Measurements from ENCODE around the gene PDPN.

The PDPN gene

GRCh38 chr1:13577846-13578245, 5.8 kb upstream of the PDPN start:
- DNase-seq (ENCODE audit: low read depth, low spot score) = no peak

DNA sequence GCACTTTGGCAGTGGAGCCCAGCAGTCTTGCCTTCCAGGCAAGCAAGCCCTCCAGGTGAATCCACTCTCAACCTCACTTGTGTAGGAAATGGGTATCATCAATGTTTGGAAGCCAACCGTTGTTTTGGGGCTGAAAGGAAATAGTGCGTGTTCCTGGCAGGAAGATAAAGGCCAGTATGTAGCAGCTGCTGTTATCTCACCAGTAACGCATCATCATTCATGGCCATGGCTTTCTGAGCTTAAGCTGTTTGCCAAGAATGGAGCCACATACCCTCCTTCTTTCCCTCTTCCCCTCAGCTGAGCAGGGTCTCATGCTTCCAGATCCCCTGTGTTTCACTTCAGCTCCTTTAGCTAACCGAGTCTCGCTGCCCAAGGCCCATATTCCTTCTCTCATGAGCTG, 2.2 kb upstream of the PDPN start:
- DNase-seq (ENCODE audit: low read depth, low spot score) = no peak

DNA sequence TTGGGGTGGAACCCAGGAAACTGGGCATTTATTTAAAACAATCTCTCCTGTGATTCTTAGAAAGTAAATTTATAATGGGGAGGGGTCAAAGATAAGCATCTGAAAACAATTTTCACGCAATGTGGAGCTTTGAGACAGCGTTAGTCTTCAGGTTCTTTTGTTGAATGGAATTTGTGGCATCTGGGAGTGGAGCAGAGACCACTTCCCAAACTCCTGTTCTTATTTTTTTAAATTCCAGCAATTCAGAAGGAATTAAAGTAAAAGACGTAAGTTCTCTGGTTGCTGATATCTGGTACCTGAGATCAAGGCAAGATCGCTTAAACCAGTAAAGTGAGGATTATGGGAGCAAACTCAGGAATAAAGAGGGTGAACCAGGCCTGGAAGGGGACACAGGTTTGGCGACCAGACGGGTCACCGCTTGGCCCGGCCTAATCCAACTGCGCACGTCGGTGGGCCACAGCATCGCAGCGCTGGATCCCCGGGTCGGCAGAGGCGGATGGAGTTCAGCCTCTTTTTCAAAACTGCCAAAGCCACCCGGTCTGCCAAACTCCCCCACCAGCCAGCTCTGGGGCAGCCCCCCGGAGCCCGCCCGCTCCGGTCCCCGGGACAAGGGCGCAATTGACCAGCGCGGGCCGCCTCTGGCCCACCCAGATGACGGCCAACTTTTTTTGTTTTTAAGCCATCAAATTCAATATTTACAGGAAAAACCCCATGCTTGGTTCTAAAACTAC, 754 bp upstream of the PDPN start:
- DNase-seq (ENCODE audit: low read depth, low spot score) = no peak

GRCh38 chr1:13583966-13584791, 547 bp downstream of the PDPN start:
- no peak for DNase-seq (ENCODE audit: low read depth, low spot score)

DNA sequence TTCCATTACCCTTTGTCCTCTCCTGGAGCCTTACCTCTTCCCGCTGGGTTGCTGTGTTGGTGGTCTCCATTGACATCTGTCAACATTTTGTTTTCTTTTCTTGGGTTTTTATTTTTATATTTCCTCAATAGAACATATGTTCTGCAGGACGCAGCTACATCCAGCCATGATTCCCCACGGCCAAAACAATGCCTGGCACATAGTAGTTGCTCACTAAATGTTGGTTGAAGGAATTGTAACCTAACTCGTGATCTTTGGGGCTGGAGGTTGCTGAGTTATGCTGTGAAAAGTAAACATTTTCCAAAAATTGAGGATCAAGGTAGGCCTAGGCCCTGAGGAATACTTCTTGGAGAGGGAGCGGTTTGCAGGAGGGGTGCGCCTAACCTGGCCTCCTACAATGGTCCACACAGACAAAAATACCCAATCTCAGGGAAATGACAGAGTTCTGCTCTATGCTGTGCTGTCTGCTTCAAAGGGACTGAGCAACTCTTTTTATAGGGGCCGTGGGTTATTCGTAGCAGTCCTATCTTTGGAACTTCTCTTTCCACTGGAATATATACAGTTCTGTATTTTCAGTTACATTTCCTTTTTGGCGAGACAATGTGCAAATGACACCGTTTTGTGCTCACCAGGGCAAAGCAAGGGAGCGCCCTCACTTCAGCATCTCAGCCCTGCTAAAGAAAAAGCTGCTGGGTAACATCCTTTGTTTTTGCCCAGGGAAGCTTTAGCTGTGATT, 1.4 kb downstream of the PDPN start:
- DNase-seq (ENCODE audit: low read depth, low spot score) = no peak

GRCh38 chr1:13585612-13585991, 2.0 kb downstream of the PDPN start:
- DNase-seq (ENCODE audit: low read depth, low spot score) = no peak

DNA sequence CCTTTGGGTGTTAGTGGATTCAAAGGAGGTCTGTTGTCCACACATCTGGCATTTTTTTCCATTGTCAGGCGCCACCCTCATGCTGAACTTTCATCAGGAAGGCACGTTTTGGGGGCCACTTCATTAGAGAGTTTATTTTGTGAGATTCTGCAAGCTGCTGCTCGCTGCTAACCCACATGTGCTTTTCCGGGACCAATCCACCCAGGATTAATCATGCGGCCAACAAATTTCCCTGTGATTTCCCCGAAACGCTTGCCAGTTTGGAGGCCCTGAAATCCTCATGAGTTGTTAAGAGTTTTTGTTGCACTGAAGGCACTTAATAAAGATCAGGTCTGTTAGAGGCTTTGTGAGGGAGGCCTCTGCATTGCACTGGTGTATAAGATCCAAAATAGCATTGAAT, 2.4 kb downstream of the PDPN start:
- DNase-seq (ENCODE audit: low read depth, low spot score) = no peak

DNA sequence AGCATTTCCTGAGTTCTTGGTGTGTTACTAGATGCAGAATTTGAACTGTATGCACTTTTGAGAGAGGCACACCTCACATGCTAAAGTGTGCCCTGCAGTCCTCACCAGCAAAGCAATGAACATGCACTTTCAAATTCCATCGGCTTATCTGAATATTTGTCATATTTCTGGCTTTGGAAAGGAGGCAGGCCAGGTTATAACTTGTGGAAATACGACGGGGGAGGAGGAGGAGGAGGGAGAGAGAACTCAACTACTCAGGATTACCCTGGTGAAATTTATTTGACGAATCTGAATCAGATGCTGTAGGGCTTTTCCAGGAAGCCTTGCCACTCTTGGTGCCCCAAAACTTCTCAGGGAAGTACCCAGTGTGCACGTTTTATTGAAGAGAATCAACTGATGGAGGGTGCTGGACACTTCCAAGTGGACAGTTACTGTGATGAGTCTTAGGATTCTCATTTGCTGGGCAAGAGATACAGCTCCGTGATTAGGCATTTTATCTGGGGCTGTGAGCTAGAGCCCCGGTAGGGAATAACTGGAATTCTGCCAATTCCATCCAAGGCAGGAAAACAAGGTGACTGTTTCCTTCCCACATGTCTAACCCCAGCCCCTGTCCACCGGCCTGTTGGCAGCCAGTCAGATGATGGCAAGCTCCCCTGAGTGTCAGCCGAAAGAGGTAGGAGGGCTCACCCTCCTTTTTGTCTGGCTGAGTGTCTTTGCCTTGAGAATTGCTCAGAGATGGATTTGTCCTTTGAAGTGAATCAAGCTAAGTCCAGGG, 3.8 kb downstream of the PDPN start:
- no peak for DNase-seq (ENCODE audit: low read depth, low spot score)

GRCh38 chr1:13588946-13589796, 5.5 kb downstream of the PDPN start:
- DNase-seq (ENCODE audit: low read depth, low spot score) = no peak

- DNase-seq (ENCODE audit: low read depth, low spot score) = no peak
Observed at GRCh38 chr1:13590486-13590885, 6.9 kb downstream of the PDPN start.

DNA sequence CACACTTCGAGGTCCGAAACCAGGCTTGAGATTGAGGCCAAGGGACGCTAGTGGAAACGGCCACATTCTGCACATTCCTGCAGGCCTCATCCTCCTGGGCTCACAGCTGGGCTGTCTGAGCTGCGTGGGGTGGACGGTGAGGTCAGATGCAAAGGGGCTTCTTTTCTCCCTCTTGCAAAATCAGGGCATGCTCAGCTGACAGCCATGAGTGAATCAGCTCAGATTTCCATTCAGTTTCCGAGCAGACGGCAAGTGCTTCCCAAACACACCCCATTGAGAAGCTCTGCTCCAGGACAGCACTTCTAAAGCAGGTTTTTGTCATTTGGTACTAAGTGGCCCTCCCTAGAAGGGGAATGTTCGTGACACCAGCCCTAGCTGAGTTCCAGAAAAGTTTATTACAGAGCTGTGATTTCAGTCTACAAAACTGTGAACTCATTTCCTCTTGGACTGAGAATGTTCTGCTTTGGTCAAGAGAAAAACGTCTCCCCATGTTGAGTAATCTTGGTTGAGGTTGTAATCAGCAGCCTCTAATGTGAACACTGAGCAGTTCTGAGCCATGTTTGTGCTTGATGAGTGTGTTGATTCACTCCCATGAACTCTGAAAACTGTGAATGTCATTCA, 10.0 kb downstream of the PDPN start:
- no peak for DNase-seq (ENCODE audit: low read depth, low spot score)

GRCh38 chr1:13595411-13595810, 11.8 kb downstream of the PDPN start:
- DNase-seq (ENCODE audit: low read depth, low spot score) = no peak

DNA sequence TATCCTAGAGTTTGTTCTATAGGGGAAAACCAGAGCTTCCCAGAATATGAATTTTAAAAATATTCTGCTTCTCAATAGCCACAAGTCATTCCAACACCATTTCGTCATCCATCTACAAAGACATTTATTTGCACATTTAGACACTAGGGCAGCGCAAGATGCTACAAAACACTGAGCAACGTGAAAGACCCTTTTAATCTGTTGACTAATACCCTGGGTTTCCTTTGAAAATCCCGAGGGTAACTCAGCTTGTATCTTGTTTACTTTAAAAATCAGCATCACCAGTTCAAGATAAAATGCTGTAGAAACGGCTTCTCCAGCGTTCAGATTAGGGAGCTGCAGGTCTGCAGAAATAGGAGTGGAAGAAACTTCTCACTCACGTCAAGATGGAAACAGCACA, 13.5 kb downstream of the PDPN start:
- DNase-seq (ENCODE audit: low read depth, low spot score) = no peak

- DNase-seq (ENCODE audit: low read depth, low spot score) = no peak
Observed at GRCh38 chr1:13600762-13601453, 17.3 kb downstream of the PDPN start.

GRCh38 chr1:13604176-13604575, 20.5 kb downstream of the PDPN start:
- DNase-seq (ENCODE audit: low read depth, low spot score) = no peak

DNA sequence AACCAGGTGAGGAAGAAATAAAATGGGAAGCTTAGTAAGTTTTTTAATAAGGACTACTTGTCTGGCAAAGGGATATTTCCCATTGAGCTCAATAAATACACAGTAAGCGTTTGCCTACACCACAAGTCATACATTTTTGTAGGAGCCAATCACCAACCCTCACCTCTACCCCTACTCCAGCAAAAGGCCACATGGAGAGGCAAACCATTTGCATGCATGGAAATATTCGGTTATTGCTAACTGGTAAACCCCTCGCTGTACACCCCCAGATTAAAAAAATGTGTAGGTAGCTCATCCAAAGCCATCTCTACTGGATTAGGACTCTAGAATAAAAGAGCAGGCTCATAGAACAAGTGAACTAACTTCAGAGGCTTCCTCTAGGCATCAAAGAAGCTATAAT, 21.1 kb downstream of the PDPN start:
- no peak for DNase-seq (ENCODE audit: low read depth, low spot score)

DNA sequence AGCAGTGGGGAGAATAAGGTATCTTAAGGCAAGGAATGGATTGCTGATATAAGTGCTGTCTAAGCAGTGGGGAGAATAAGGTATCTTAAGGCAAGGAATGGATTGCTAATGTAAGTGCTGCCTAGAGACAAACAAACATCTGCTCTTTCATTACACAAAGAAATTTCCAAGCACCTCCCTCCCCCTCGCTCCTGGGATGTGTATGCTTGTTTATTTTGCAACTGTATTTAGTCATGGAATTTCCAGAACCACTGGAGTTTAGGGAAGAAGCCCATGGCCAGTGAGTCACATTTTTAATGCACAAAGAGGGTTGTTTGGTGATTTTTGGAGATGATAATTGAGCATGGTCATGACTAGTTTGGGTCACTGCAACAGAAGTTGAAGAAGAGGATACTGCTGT, 21.5 kb downstream of the PDPN start:
- no peak for DNase-seq (ENCODE audit: low read depth, low spot score)

DNA sequence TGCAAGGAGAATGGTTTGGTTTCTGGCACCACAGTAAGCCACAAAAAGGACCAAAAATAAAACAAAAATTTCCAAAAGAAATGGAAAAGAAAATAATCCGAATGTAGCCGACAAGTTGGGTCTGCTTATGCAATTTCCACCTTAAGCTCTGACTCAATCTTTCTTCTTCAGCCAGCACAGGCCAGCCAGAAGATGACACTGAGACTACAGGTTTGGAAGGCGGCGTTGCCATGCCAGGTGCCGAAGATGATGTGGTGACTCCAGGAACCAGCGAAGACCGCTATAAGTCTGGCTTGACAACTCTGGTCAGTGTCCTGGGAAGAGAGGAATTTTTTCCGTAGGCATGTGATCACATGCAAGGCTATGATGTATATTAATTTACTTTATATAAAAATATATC, 23.4 kb downstream of the PDPN start:
- DNase-seq (ENCODE audit: low read depth, low spot score) = no peak

DNA sequence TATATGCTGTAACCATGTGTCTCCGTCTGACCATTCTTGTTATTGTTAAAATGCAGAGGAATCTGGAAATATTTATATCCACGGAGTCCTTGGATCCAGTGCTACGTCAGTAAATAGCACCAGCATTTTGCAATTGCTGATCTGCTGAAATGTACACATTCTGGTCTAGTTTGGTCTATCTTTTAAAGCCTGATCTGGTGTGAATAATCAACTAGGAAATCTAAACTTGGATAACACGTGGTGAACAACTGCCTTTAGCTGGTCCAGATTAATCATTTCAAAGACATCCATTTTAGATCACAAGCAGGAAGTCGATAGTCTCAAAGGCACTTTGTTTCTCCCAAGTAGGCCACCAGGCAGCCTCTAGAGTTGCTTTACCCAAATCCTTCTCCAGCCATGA, 32.6 kb downstream of the PDPN start:
- no peak for DNase-seq (ENCODE audit: low read depth, low spot score)

DNA sequence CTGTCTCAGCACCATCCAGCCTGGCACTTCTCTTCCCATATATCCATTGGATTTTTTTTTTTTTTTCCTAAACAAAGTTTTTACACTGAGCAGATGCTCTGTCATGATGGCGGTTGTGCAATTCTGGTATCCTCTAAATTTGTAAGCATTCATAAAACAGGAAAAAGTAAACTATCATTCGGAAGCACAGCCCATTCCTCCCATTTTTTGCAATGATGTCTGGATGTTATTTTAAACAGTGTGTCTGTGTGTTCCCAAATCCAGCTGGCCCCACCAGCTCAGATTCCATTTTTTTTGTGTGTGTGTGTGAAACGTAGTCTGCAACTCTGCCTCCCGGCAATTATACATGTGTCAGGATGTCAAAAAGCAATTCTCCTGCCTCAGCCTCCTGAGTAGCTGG, 33.5 kb downstream of the PDPN start:
- DNase-seq (ENCODE audit: low read depth, low spot score) = no peak
